Hepatocyte (in vitro differentiated cells): ENCODE data around the gene C16orf96.

Experiments used
- CTCF ChIP-seq: fragments of 200-600 bp; sonication (generic); IDR thresholded peaks from 2 replicates; pipeline ENCODE4 v1.5.1; 2016; ENCODE audit warnings: antibody characterized with exemption, mild to moderate bottlenecking; ENCODE audit not compliant: poor library complexity
- EZH2phosphoT487 ChIP-seq: fragments of 200-600 bp; sonication (generic); IDR thresholded peaks from one replicate; pipeline ENCODE4 v1.6.1; 2018; ENCODE audit warnings: antibody characterized with exemption, mild to moderate bottlenecking, low read depth, moderate library complexity; ENCODE audit not compliant: unreplicated experiment, severe bottlenecking

- TF ChIP-seq CTCF (no peak), EZH2phosphoT487 (no peak)
These were observed at the start of gene C16orf96 for GRCh38 chr16:4556112-4556511.
